ENCODE data around the gene DLG4. TPM values are rescaled to one million over a fixed set of nuclear protein-coding genes. Genes with fewer than 3 reads are reported as not detected.
A peak's percentile ranks its signal among the peaks of the same experiment; 100 is the strongest.

DLG4 gene
- total and polyA plus RNA-seq, 2 donors (not counting 3 experiments of a cell fraction or from before 2014, with no cell fraction given), result 14.9 to 34.6 TPM

- BruUV-seq (replicated peaks), result no TSS peak
- dilution Hi-C loops (cut with MboI; ENCODE audit: extremely low pct_ligation_motif_present, low sequenced_read_pairs), result no loop called here
- H3K27me3 ChIP-seq (ENCODE audit: control insufficient read depth in 2 of 2, insufficient read depth in 2 of 2, low read length in 2 of 2), result no peaks in the 10 kb centered on the region
- H3K9me3 ChIP-seq (replicated peaks; ENCODE audit: control insufficient read depth, insufficient read depth, low read length), result no peaks in the 10 kb centered on the region
- H3K27ac ChIP-seq (ENCODE audit: insufficient read depth, low read depth, low read length), result peak overlapping the region; percentile 29
- TF ChIP-seq POLR2A (IDR thresholded peaks at IDR 0.05; ENCODE audit: low read depth, low read length), result no peak
- TF ChIP-seq EZH2 (IDR thresholded peaks at IDR 0.05; ENCODE audit: borderline replicate concordance, low read depth, low read length, severe bottlenecking), result no peak
- TF ChIP-seq, protein P1, sequence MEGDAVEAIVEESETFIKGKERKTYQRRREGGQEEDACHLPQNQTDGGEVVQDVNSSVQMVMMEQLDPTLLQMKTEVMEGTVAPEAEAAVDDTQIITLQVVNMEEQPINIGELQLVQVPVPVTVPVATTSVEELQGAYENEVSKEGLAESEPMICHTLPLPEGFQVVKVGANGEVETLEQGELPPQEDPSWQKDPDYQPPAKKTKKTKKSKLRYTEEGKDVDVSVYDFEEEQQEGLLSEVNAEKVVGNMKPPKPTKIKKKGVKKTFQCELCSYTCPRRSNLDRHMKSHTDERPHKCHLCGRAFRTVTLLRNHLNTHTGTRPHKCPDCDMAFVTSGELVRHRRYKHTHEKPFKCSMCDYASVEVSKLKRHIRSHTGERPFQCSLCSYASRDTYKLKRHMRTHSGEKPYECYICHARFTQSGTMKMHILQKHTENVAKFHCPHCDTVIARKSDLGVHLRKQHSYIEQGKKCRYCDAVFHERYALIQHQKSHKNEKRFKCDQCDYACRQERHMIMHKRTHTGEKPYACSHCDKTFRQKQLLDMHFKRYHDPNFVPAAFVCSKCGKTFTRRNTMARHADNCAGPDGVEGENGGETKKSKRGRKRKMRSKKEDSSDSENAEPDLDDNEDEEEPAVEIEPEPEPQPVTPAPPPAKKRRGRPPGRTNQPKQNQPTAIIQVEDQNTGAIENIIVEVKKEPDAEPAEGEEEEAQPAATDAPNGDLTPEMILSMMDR (IDR thresholded peaks at IDR 0.05; ENCODE audit: extremely low read depth in 1 of 2, insufficient read depth in 1 of 2, low read depth in 1 of 2, low read length in 2 of 2), result no peak
- TF ChIP-seq JUN (IDR thresholded peaks at IDR 0.05; ENCODE audit: borderline replicate concordance, insufficient read depth, insufficient read length, low read depth), result no peak
- no peak for TF ChIP-seq POLR2AphosphoS5 (IDR thresholded peaks at IDR 0.05; ENCODE audit: insufficient read depth, low read depth, low read length)
- TF ChIP-seq FOS (IDR thresholded peaks at IDR 0.05; ENCODE audit: borderline replicate concordance, insufficient read depth, low read length), result no peak
- TF ChIP-seq, protein P2, sequence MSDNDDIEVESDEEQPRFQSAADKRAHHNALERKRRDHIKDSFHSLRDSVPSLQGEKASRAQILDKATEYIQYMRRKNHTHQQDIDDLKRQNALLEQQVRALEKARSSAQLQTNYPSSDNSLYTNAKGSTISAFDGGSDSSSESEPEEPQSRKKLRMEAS (IDR thresholded peaks at IDR 0.05; ENCODE audit: insufficient read depth, insufficient read length), result no peak
- no peak for TF ChIP-seq MYC (IDR thresholded peaks at IDR 0.05; ENCODE audit: low read depth, low read length)
- TF ChIP-seq GATA2 (IDR thresholded peaks at IDR 0.05; ENCODE audit: insufficient read depth, insufficient read length, low read depth, low read length), result no peak
- peak overlapping the region; percentile 43 to 83 (median 55) for H3K4me3 ChIP-seq (replicated peaks in 1 of 3; ENCODE audit: insufficient read depth in 1 of 3, low read depth in 1 of 3, low read length in 3 of 3)
- H3K4me1 ChIP-seq (ENCODE audit: control insufficient read depth, extremely low read depth, insufficient read depth, low read length), result peaks cover 12% of the 10 kb centered on the region
- H4K20me1 ChIP-seq (replicated peaks; ENCODE audit: control insufficient read depth, extremely low read depth, insufficient read depth, low read length), result peaks cover 4% of the 10 kb centered on the region
- CTCF ChIA-PET, result interaction anchor here (1.0 to 2.8 kb wide), 3 partner anchors 13 to 63 kb away, joined by 3 to 13 read pairs (median 5); no protein-coding TSS in a partner anchor
- no peaks in the 10 kb centered on the region for H3K9me1 ChIP-seq (replicated peaks; ENCODE audit: control insufficient read depth, extremely low read depth, insufficient read depth, low read length)
- peaks cover 17 to 38% of the 10 kb centered on the region in 2 experiments for H3K36me3 ChIP-seq (ENCODE audit: control insufficient read depth in 2 of 2, extremely low read depth in 1 of 2, insufficient read depth in 2 of 2, low read length in 2 of 2)
- no peak for DNase-seq (ENCODE audit: low read depth, low spot score)
- peak overlapping the region; percentile 74 for H3K9ac ChIP-seq (replicated peaks; ENCODE audit: extremely low read depth, insufficient read depth, low read length)
- peak; percentile 65 for FAIRE-seq
- no peak overlapping the region for H2AFZ ChIP-seq (ENCODE audit: low read depth, low read length)
- POLR2A ChIA-PET, result interaction anchor here (0.5 kb wide), 1 partner anchor 35 kb away, joined by 3 read pairs; no protein-coding TSS in a partner anchor
- peaks cover 63% of the 10 kb centered on the region for H3K79me2 ChIP-seq (ENCODE audit: control insufficient read depth, insufficient read depth, low read length)
- H3K4me2 ChIP-seq (ENCODE audit: insufficient read depth, low read length), result peak overlapping the region; percentile 86
- intact Hi-C loops (cut with micrococcal nuclease), result loop anchor here (1.0 kb wide), 1 partner anchor 12 kb away; no protein-coding TSS in a partner anchor
Measured at GRCh38 chr17:7233701-7234082, 14.1 kb upstream of the DLG4 start.

Measured in endothelial cell of umbilical vein (primary cell).